ENCODE measurements around the gene EFHD2. TPM values are rescaled to one million over a fixed set of nuclear protein-coding genes. Genes with fewer than 3 reads are reported as not detected.

Gene EFHD2
- total and polyA plus RNA-seq, 2 donors, result 36.3 to 62.3 TPM

DNA sequence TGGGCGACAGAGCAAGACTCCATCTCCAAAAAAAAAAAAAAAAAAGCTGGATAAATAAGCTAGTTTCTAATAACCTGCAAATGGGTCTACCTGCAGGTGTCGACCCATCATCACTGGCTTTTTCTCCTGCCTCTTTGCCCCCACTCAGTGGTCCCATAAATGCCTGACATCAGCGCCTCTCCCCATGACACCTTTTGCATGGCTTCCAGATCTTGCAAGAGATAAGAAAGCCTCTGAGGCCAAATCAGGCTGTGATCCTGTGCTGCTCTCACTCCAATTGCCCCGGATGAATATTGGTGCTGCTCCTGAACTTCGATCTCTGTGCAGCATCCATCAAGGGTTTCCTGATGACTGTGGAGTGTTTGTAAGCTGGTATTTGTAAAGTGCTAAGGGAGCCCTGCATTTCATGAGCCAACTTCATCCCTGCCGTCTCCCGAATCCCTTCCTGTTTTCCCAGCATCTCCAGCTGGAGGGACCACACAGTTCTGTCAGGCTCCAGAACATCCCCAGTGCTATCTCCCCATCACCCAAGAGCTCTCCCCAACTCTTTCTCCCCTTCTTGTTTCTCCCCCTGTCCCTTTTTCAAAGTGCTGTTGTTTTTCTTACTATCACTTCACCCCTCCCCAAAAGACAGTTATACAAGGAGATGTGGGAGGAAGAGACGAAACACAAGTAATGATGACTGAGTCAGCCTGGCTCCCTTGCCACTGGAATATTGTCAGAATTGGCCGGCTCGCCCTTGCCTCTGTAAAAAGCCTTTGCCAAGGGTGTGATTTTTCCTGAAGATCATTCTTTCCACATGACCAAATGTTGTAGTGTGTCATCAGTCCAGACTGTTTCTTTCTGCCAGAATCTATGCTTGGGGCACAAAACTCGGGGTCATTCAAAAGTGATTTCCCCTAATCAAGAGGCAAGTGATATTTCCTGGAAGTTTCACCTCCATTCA lies 2.8 kb upstream of the EFHD2 start:
- Histone ChIP-seq H3K9me3 (ENCODE audit: control insufficient read depth in 2 of 2, insufficient read depth in 1 of 2, low read length in 1 of 2) (no peaks in the 10 kb centered on the region), H3K27me3 (ENCODE audit: control insufficient read depth in 2 of 2, insufficient read depth in 1 of 2, low read length in 1 of 2) (peaks cover 8 to 13% of the 10 kb centered on the region in 2 donors), H3K4me3 (ENCODE audit: low read length in 2 of 2) (no peak overlapping the region), H3K27ac (ENCODE audit: low read depth in 1 of 2, low read length in 1 of 2) (no peak overlapping the region), H3K36me3 (ENCODE audit: control insufficient read depth in 2 of 2, insufficient read depth in 2 of 2, low read length in 1 of 2) (no peaks in the 10 kb centered on the region), H3K4me1 (ENCODE audit: control insufficient read depth in 2 of 2, insufficient read depth in 2 of 2, low read length in 2 of 2) (peaks cover 14 to 20% of the 10 kb centered on the region in 2 donors)
- 88% methylated on average over 11 of the region's 11 CpGs for WGBS
- DNase-seq (ENCODE audit: low read depth in 6 of 9, low spot score in 9 of 9), result no peak

DNA sequence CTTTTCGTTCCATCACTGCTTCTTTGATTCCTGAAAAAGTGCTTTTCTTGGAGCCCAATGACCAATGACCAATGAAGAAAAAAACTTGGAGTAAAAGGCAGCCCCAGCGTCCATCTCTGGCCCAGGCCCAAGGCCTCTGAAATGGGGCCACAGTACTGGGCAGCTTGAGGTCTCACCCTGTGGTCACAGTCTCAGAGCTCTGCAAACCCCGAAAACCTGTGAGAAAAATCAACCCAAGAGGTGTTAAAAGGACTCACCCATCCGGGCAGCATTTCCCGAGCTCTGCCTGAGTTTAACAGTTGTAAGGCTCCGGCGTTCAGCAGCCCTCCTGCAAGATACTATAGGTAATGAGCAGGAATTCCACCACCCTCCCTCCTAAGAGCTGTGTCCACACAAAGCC lies 2.1 kb upstream of the EFHD2 start:
- WGBS, result 94% methylated on average over 7 of the region's 7 CpGs
- no peaks in the 10 kb centered on the region for H3K36me3 ChIP-seq (ENCODE audit: control insufficient read depth in 2 of 2, insufficient read depth in 2 of 2, low read length in 1 of 2)
- H3K27ac ChIP-seq (ENCODE audit: low read depth in 1 of 2, low read length in 1 of 2), result no peak overlapping the region
- H3K9me3 ChIP-seq (ENCODE audit: control insufficient read depth in 2 of 2, insufficient read depth in 1 of 2, low read length in 1 of 2), result no peaks in the 10 kb centered on the region
- H3K4me1 ChIP-seq (ENCODE audit: control insufficient read depth in 2 of 2, insufficient read depth in 2 of 2, low read length in 2 of 2), result peaks cover 18 to 27% of the 10 kb centered on the region in 2 donors
- no peak overlapping the region for H3K4me3 ChIP-seq (ENCODE audit: low read length in 2 of 2)
- H3K27me3 ChIP-seq (ENCODE audit: control insufficient read depth in 2 of 2, insufficient read depth in 1 of 2, low read length in 1 of 2), result peaks cover 8 to 13% of the 10 kb centered on the region in 2 donors
- DNase-seq (ENCODE audit: low read depth in 6 of 9, low spot score in 9 of 9), result no peak

DNA sequence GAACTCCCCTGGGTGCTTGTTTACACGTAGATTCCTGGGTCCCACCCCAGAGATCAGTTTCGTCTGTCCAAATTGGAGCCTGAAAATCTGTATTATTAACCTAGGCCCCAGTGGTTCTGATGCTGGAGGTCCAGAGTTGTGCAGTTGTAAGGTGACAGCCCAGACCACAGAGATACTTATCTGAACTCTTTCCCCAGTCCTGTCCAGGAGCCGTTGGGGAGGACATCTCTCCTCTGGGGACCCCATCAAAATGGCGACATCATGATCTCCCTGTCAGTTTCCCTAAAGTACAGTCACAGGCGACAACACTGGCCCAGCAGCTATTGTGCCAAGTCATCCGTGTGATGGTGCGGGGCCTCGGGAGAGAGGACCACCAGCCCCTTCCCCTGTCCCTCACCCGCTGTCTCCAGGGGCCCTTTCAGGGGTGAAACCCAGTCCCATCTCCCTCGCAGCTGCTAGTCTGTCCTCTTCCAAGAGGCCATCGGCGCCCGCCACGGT lies 749 bp upstream of the EFHD2 start:
- peaks cover 18 to 36% of the 10 kb centered on the region in 2 donors for H3K4me1 ChIP-seq (ENCODE audit: control insufficient read depth in 2 of 2, insufficient read depth in 2 of 2, low read length in 2 of 2)
- WGBS, result 38% methylated on average over 14 of the region's 14 CpGs
- peak overlapping the region; percentile 43 to 73 for H3K4me3 ChIP-seq (ENCODE audit: low read length in 2 of 2)
- no peaks in the 10 kb centered on the region for H3K9me3 ChIP-seq (ENCODE audit: control insufficient read depth in 2 of 2, insufficient read depth in 1 of 2, low read length in 1 of 2)
- H3K27me3 ChIP-seq (ENCODE audit: control insufficient read depth in 2 of 2, insufficient read depth in 1 of 2, low read length in 1 of 2), result peaks cover 8 to 13% of the 10 kb centered on the region in 2 donors
- no peak overlapping the region for H3K27ac ChIP-seq (ENCODE audit: low read depth in 1 of 2, low read length in 1 of 2)
- no peak for DNase-seq (ENCODE audit: low read depth in 6 of 9, low spot score in 9 of 9)
- H3K36me3 ChIP-seq (ENCODE audit: control insufficient read depth in 2 of 2, insufficient read depth in 2 of 2, low read length in 1 of 2), result peaks cover 0 to 4% of the 10 kb centered on the region in 2 donors

DNA sequence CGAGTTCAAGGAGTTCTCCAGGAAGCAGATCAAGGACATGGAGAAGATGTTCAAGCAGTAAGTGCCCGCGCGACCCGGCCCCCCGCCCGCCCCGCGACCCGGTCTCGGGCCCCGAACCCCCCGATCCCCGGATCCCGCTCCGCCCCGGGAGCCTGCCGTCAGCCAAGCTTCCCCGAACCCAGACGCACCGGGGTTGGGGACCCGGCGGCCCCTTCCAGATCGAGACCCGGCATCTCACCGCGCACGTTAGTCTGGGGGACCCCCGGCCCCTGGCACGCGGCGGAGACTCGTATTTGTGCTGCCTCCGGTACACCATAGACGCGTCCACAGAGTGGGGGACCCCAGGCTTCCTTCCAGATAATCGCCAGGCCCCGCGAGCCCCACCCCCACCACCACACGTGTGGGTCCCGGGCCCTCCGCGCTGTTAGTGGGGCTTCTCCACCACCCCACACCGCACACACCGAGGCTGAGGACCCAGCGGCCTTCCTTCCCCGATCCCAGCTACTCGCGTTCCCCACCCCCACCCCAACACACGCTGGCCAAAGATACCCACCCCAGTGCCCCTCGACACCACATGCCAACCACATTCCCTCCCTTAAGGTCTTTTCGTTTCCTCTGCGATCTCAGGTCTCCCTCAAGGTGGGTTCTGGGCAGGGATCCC lies 665 bp downstream of the EFHD2 start:
- Histone ChIP-seq H3K4me3 (ENCODE audit: low read length in 2 of 2) (peak overlapping the region; percentile 73 to 74), H3K4me1 (ENCODE audit: control insufficient read depth in 2 of 2, insufficient read depth in 2 of 2, low read length in 2 of 2) (peaks cover 18 to 42% of the 10 kb centered on the region in 2 donors), H3K36me3 (ENCODE audit: control insufficient read depth in 2 of 2, insufficient read depth in 2 of 2, low read length in 1 of 2) (peaks cover 7 to 8% of the 10 kb centered on the region in 2 donors), H3K27me3 (ENCODE audit: control insufficient read depth in 2 of 2, insufficient read depth in 1 of 2, low read length in 1 of 2) (peaks cover 8 to 13% of the 10 kb centered on the region in 2 donors), H3K27ac (ENCODE audit: low read depth in 1 of 2, low read length in 1 of 2) (peak overlapping the region in 1 of 2 donors; percentile 56), H3K9me3 (ENCODE audit: control insufficient read depth in 2 of 2, insufficient read depth in 1 of 2, low read length in 1 of 2) (no peaks in the 10 kb centered on the region)
- DNase-seq (ENCODE audit: low read depth in 6 of 9, low spot score in 9 of 9), result peak in 1 of 9 donors; percentile 56
- under 1% methylated on average over 53 of the region's 53 CpGs for WGBS

DNA sequence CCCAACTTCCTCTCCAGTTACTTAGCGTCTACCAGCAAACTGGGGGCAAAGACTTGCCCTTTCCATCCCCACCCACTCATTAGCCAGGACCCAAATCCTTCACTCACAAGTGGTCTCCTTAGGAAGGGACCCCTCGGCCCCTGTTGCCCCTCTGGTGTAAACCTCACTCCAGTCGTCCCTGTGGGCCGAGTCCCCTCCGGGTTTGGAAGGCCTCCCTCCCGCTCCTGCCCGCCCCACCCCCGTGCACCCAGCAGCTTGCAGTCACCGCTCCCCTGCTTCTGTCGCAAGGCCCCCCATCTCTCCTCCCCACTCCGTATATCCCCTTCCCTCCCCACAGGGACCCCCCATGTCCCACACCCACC lies 1.2 kb downstream of the EFHD2 start:
- Histone ChIP-seq H3K4me3 (ENCODE audit: low read length in 2 of 2) (peak overlapping the region; percentile 73 to 74), H3K4me1 (ENCODE audit: control insufficient read depth in 2 of 2, insufficient read depth in 2 of 2, low read length in 2 of 2) (peaks cover 20 to 45% of the 10 kb centered on the region in 2 donors), H3K27ac (ENCODE audit: low read depth in 1 of 2, low read length in 1 of 2) (no peak overlapping the region), H3K9me3 (ENCODE audit: control insufficient read depth in 2 of 2, insufficient read depth in 1 of 2, low read length in 1 of 2) (no peaks in the 10 kb centered on the region), H3K36me3 (ENCODE audit: control insufficient read depth in 2 of 2, insufficient read depth in 2 of 2, low read length in 1 of 2) (peaks cover 7 to 8% of the 10 kb centered on the region in 2 donors), H3K27me3 (ENCODE audit: control insufficient read depth in 2 of 2, insufficient read depth in 1 of 2, low read length in 1 of 2) (peaks cover 8 to 13% of the 10 kb centered on the region in 2 donors)
- DNase-seq (ENCODE audit: low read depth in 6 of 9, low spot score in 9 of 9), result no peak
- WGBS, result 5% methylated on average over 11 of the region's 11 CpGs

DNA sequence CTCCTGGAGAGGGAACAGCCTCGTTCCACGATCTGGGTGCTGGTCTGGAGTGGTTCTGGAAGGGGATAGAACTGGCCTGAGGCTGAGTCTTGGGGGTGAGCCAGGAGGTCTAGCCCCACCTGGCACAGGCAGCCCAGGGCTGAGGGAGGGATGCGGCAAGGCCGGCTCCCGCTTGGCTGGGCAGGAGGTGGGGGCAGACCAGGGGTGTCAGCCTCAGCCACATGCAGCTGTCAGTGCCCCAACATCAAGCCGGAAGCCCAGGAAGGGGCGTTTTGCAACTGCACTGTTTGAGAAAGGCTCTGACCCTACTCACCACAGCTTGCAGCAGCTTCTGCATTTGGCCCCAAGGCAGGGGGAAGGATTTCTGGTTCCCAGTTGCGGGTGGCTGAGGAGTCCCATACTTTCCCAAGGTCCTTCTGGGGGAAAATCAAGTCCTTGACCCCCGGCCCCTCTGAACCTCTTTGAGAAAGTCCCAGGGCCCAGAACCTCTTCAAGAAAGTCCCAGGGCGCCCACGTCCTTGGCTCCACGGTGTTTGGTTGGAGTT lies 2.0 kb downstream of the EFHD2 start:
- peak in 4 of 9 donors; percentile 29 to 67 (median 47) for DNase-seq (ENCODE audit: low read depth in 6 of 9, low spot score in 9 of 9)
- H3K4me3 ChIP-seq (ENCODE audit: low read length in 2 of 2), result peak overlapping the region; percentile 73 to 74
- H3K27ac ChIP-seq (ENCODE audit: low read depth in 1 of 2, low read length in 1 of 2), result peak overlapping the region in 1 of 2 donors; percentile 26
- 12% methylated on average over 12 of the region's 12 CpGs for WGBS
- peaks cover 28 to 53% of the 10 kb centered on the region in 2 donors for H3K4me1 ChIP-seq (ENCODE audit: control insufficient read depth in 2 of 2, insufficient read depth in 2 of 2, low read length in 2 of 2)
- H3K36me3 ChIP-seq (ENCODE audit: control insufficient read depth in 2 of 2, insufficient read depth in 2 of 2, low read length in 1 of 2), result peaks cover 7 to 8% of the 10 kb centered on the region in 2 donors
- H3K27me3 ChIP-seq (ENCODE audit: control insufficient read depth in 2 of 2, insufficient read depth in 1 of 2, low read length in 1 of 2), result peaks cover 8 to 13% of the 10 kb centered on the region in 2 donors
- no peaks in the 10 kb centered on the region for H3K9me3 ChIP-seq (ENCODE audit: control insufficient read depth in 2 of 2, insufficient read depth in 1 of 2, low read length in 1 of 2)

DNA sequence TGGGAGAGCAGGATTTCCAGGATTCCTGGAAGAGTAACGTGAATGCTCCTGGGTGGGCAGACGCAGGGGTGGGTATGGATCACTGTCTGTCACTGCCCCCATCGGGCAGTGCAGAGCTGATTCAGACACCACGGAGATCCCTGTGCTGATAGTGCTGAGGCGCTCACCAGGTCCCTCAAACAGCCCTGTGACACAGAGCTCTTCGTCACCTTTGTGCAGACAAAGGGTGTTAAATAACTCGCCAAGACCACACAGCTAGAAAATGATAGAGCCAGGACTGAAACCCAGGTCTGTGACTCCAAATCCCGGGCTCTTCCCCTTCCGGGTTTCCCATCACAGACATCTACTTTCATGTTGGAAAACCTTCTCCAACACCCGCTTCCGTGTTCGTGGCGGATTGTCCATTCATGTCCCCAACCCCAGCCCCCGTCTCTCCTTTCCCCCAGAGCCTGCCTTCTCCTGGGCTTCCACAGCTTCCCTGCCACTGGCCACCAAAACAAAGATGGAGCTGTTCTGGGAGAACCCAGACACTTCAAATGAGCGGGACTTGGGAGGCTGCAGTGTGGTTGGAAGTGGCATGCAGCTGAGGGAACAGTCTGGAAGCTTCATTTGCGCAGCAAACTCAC lies 2.6 kb downstream of the EFHD2 start:
- peak overlapping the region; percentile 1 to 74 for H3K4me3 ChIP-seq (ENCODE audit: low read length in 2 of 2)
- WGBS, result 65% methylated on average over 16 of the region's 16 CpGs

DNA sequence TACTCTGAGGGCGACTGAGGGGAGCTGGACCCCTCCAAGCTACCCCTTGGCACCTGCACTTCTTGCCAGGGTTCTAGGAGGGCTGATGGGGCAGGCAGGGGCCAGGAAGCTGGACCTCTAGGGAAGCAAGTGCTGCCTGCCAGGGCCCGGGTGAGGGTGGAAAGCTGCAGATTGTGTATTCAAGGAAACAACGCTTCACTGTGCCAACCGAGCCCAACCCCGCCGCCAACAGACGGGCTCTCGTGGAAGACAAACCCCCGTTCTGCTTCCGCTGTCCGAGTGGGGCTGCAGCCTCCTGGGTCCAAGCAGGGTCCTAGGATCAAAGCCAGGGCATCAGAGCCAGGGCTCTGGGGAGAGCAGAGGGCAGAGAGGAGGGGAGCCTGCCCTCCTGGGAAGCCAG lies 3.2 kb downstream of the EFHD2 start:
- H3K36me3 ChIP-seq (ENCODE audit: control insufficient read depth in 2 of 2, insufficient read depth in 2 of 2, low read length in 1 of 2), result peaks cover 7 to 8% of the 10 kb centered on the region in 2 donors
- no peak overlapping the region for H3K4me3 ChIP-seq (ENCODE audit: low read length in 2 of 2)
- WGBS, result 94% methylated on average over 11 of the region's 11 CpGs
- no peak for DNase-seq (ENCODE audit: low read depth in 6 of 9, low spot score in 9 of 9)
- peaks cover 35 to 65% of the 10 kb centered on the region in 2 donors for H3K4me1 ChIP-seq (ENCODE audit: control insufficient read depth in 2 of 2, insufficient read depth in 2 of 2, low read length in 2 of 2)
- no peaks in the 10 kb centered on the region for H3K9me3 ChIP-seq (ENCODE audit: control insufficient read depth in 2 of 2, insufficient read depth in 1 of 2, low read length in 1 of 2)
- no peak overlapping the region for H3K27ac ChIP-seq (ENCODE audit: low read depth in 1 of 2, low read length in 1 of 2)
- peaks cover 4 to 9% of the 10 kb centered on the region in 2 donors for H3K27me3 ChIP-seq (ENCODE audit: control insufficient read depth in 2 of 2, insufficient read depth in 1 of 2, low read length in 1 of 2)

More for the DNA sequence above, 2.6 kb downstream of the EFHD2 start:
- peaks cover 7 to 8% of the 10 kb centered on the region in 2 donors for H3K36me3 ChIP-seq (ENCODE audit: control insufficient read depth in 2 of 2, insufficient read depth in 2 of 2, low read length in 1 of 2)
- peaks cover 8 to 13% of the 10 kb centered on the region in 2 donors for H3K27me3 ChIP-seq (ENCODE audit: control insufficient read depth in 2 of 2, insufficient read depth in 1 of 2, low read length in 1 of 2)
- H3K9me3 ChIP-seq (ENCODE audit: control insufficient read depth in 2 of 2, insufficient read depth in 1 of 2, low read length in 1 of 2), result no peaks in the 10 kb centered on the region
- peak overlapping the region in 1 of 2 donors; percentile 3 for H3K27ac ChIP-seq (ENCODE audit: low read depth in 1 of 2, low read length in 1 of 2)
- H3K4me1 ChIP-seq (ENCODE audit: control insufficient read depth in 2 of 2, insufficient read depth in 2 of 2, low read length in 2 of 2), result peaks cover 30 to 59% of the 10 kb centered on the region in 2 donors
- DNase-seq (ENCODE audit: low read depth in 6 of 9, low spot score in 9 of 9), result no peak
